DMS153 (cell line): Measurements from ENCODE around the gene CTNNA3.

ENCODE experiments used
- DNase-seq: peaks from one replicate; lab custom pipeline; 2025; lab: John Stamatoyannopoulos, UW

The CTNNA3 gene

GRCh38 chr10:65911151-65911835 lies 1784.7 kb downstream of the CTNNA3 start:
- DNase-seq = no peak

- DNase-seq = no peak
Observed at GRCh38 chr10:65910209-65910608, 1785.8 kb downstream of the CTNNA3 start.

- no peak for DNase-seq
Observed at GRCh38 chr10:65907199-65907712, 1788.7 kb downstream of the CTNNA3 start.

- no peak for DNase-seq
Observed at GRCh38 chr10:65903620-65904019, 1792.4 kb downstream of the CTNNA3 start.

- DNase-seq = no peak
Observed at GRCh38 chr10:65900271-65900670, 1795.7 kb downstream of the CTNNA3 start.

- DNase-seq = no peak
Observed at GRCh38 chr10:65898055-65898454, 1797.9 kb downstream of the CTNNA3 start.

GRCh38 chr10:65894961-65895360 lies 1801.0 kb downstream of the CTNNA3 start:
- DNase-seq = no peak

GRCh38 chr10:65894379-65894778 lies 1801.6 kb downstream of the CTNNA3 start:
- no peak for DNase-seq

- DNase-seq = no peak
Observed at GRCh38 chr10:65893676-65894075, 1802.3 kb downstream of the CTNNA3 start.

GRCh38 chr10:65892284-65892683 lies 1803.7 kb downstream of the CTNNA3 start:
- DNase-seq = no peak

GRCh38 chr10:65891073-65891981 lies 1804.7 kb downstream of the CTNNA3 start:
- peak; percentile 60 for DNase-seq

GRCh38 chr10:65864529-65864928 lies 1831.5 kb downstream of the CTNNA3 start:
- DNase-seq = no peak

- DNase-seq = no peak
Observed at GRCh38 chr10:65864036-65864435, 1832.0 kb downstream of the CTNNA3 start.
